NCI-H2196 (cell line): Measurements from ENCODE around the gene CMC2.

Experiments
- DNase-seq: peaks from one replicate; lab custom pipeline; 2025; ENCODE audit not compliant: unreplicated experiment; lab: John Stamatoyannopoulos, UW

Gene CMC2

GRCh38 chr16:80932708-80933095, 74.0 kb downstream of the CMC2 start:
- no peak for DNase-seq

GRCh38 chr16:80931801-80932707, 74.6 kb downstream of the CMC2 start:
- no peak for DNase-seq

- DNase-seq: no peak
These were observed 82.2 kb downstream of the CMC2 start for GRCh38 chr16:80924372-80924978.

- DNase-seq: no peak
These were observed 83.3 kb downstream of the CMC2 start for GRCh38 chr16:80923356-80923755.
